Activated CD8-positive, alpha-beta memory T cell treated with anti-CD3 and anti-CD28 coated beads, Interleukin-2, amount 50 U/mL, for 4 hours (primary cell): ENCODE measurements around the gene C1QA.
"Not testable (repeated sequence)": the region's sequence is repeated elsewhere in the genome, so short reads cannot be mapped to it uniquely, and the experiment has no call there.

ENCODE experiments used
- DNase-seq: peaks from one replicate; pipeline ENCODE4 v3.0.0-alpha.2; 2020

Gene C1QA

DNA sequence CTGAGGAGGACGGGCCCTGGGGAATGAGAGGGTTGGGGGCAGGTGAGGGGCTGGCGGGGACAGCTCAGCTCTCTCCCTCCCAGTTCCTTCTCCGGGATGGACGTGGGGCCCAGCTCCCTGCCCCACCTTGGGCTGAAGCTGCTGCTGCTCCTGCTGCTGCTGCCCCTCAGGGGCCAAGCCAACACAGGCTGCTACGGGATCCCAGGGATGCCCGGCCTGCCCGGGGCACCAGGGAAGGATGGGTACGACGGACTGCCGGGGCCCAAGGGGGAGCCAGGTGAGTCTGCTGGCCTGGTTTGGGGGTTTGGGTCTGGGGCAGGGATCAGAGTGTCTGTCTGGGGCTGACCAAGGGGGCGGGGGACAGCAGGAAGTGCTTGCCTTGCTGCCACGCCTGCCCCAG is 7.5 kb downstream of the C1QA start:
- DNase-seq, result no peak

- DNase-seq, result no peak
These were observed 9.5 kb downstream of the C1QA start for GRCh38 chr1:22645931-22646330.

- no peak for DNase-seq
These were observed 10.0 kb downstream of the C1QA start for GRCh38 chr1:22646384-22646783.

DNA sequence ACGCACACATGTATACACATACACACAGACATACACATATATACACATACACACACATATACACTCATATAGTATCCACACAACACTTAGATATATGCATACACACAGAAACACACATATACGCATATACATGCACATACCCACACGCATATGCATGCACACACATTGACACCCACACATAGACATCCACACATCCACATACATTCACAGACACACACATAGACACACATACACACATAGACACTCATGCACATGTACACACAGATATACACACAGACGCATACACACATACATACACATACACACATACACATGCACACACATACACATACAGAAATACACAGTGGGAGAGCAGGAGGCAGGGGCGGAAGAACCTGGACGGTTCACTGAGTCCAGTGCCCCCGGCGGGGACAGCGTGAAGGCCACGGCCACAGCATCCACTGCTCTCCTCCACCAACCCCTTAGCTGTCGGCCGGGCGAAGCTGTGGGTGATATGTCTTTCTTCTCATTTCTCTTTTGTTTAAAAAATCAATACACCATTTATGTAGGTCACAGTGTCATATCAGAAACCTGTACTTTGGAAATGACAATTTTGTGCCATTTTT is 13.8 kb downstream of the C1QA start:
- DNase-seq, result no peak

GRCh38 chr1:22651941-22652856 is 15.8 kb downstream of the C1QA start:
- no peak for DNase-seq

- DNase-seq, result no peak
These were observed 16.5 kb downstream of the C1QA start, which contains the start of gene C1QB for GRCh38 chr1:22652881-22653316. Gene C1QB (plus strand): TSS chr1:22653236. CDS start chr1:22659463, 6,227 bp downstream.

GRCh38 chr1:22654692-22655091 is 18.3 kb downstream of the C1QA start:
- no peak for DNase-seq

GRCh38 chr1:22658385-22659163 is 22.1 kb downstream of the C1QA start:
- DNase-seq, result no peak

GRCh38 chr1:22660716-22661241 is 24.4 kb downstream of the C1QA start:
- DNase-seq, result no peak

GRCh38 chr1:22661880-22662279 is 25.5 kb downstream of the C1QA start:
- DNase-seq, result no peak

GRCh38 chr1:22662318-22662717 is 25.9 kb downstream of the C1QA start:
- DNase-seq, result no peak

DNA sequence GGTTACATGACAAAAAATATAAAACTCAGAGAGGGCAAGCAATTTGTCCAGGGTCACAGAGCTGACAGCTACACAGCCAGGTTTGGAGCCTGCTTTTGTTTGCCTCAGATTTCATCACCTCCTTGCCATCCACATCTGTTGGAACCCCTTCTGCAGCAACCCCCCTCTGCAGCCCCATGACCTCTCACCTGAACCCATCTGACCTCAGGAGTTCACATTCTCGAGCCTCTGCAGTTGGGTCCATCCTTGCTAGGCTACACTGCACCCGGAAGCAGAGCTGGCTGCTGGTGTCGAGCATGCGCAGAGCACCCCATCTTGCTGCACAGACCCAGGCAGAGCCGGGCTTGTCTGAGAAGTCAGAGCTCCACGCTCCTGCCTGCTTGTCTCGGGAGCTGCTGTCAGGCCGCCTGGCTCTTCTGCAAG is 26.6 kb downstream of the C1QA start:
- DNase-seq, result no peak

DNA sequence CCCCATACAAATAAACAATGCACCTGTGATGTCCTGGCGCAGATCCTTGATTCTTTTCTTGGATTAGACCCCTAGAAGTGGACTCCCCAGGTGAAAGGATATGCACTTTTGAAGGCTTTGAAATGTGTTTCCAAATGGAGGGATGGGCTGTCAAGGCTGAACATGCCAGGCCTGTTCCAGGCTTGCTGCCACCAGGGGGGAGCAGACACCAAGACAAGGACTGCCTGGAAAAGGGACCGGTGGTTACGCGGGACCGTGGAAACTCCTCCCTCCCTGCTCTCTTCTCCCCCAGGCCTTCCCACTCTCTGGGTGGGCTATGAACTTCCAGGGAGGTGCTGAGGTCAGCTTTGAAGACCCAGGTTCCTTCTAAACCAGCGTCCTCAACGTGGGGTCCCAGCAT is 29.3 kb downstream of the C1QA start:
- DNase-seq, result no peak

GRCh38 chr1:22666412-22666811 is 30.0 kb downstream of the C1QA start:
- DNase-seq, result no peak

- not testable (repeated sequence) for DNase-seq
These were observed 32.4 kb downstream of the C1QA start for GRCh38 chr1:22668840-22669239.

DNA sequence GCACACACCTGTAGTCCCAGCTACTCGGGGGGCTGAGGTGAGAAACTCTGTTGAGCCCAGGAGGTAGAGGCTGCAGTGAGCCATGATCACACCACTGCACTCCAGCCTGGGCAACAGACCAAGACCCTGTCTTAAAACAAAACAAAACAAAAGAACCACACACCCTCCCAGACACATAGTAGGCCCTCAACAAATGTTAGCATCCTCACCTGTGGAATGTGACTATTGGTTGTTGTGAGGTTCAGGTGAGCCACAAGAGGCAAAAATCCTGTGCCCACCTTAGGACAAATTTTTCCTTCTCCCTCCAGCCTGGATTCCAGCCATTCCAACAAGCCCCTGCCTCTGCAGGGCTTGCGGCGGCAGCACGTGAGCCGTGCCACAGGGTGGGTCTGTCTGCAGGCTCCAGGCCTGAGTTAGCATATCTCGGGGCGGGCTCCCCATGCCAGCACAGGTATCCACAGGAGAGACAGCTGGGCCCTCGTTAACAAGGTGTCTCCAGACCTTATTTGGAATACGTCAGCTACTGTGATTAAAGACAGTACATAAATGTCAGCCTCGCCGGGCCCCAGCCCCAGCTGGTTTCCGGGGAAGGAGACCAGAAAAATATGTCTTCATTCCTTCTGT is 34.0 kb downstream of the C1QA start:
- DNase-seq, result no peak

DNA sequence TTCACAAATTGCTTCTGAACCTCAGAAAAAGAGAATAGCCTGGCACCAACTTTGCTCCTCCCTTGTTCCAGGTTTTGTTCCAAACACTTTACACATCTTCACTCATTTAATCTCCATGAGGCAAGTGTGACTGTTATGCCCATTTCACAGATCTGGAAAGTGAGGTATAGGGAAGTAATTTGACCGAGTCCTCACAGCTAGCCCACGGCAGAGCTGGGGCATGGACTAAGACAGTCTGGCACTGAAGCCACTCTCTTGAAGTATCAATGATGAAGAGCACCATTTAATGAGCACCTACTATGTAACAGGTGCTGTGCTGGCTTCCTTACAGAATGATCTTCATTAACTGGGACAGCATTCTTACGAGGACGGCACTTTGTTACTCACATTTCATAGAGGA is 35.6 kb downstream of the C1QA start:
- no peak for DNase-seq

GRCh38 chr1:22673486-22674409 is 37.3 kb downstream of the C1QA start:
- DNase-seq, result no peak

- DNase-seq, result no peak
These were observed 38.0 kb downstream of the C1QA start for GRCh38 chr1:22674410-22674749.

DNA sequence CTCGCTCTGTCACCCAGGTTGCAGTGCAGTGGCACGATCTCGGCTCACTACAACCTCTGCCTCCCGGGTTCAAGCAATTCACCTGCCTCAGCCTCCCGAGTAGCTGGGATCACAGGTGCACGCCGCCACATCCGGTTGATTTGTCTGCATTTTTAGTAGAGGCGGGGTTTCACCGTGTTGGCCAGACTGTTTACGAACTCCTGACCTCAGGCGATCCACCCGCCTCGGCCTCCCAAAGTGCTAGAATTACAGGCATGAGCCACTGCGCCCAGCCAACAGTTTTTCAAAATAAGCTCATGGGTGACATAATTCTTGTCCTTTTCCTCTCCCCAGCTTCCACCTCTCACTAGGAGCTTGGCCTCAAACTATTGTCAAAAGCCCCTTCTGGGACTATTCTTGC is 39.7 kb downstream of the C1QA start:
- not testable (repeated sequence) for DNase-seq

GRCh38 chr1:22676916-22677583 is 40.6 kb downstream of the C1QA start:
- no peak for DNase-seq
